Measurements from ENCODE around the gene ZNF521.

Gene ZNF521

GRCh38 chr18:25351777-25352628, at the start of gene ZNF521:
ZNF521 (minus strand) TSS chr18:25352166; CDS start chr18:25350946, 1,220 bp downstream.
- peak; percentile 90 for DNase-seq (ENCODE audit: low spot score)

- DNase-seq (ENCODE audit: low spot score), result no peak
Measured at GRCh38 chr18:25399554-25399953, 47.6 kb upstream of the ZNF521 start.

GRCh38 chr18:25392192-25392591, 40.2 kb upstream of the ZNF521 start:
- no peak for DNase-seq (ENCODE audit: low spot score)

GRCh38 chr18:25373432-25374179, 21.6 kb upstream of the ZNF521 start:
- DNase-seq (ENCODE audit: low spot score), result no peak

- DNase-seq (ENCODE audit: low spot score), result no peak
Measured at GRCh38 chr18:25370391-25370790, 18.4 kb upstream of the ZNF521 start.

- DNase-seq (ENCODE audit: low spot score), result no peak
Measured at GRCh38 chr18:25365242-25365641, 13.3 kb upstream of the ZNF521 start.

- no peak for DNase-seq (ENCODE audit: low spot score)
Measured at GRCh38 chr18:25364732-25365131, 12.8 kb upstream of the ZNF521 start.

- no peak for DNase-seq (ENCODE audit: low spot score)
Measured at GRCh38 chr18:25360301-25360899, 8.4 kb upstream of the ZNF521 start.

GRCh38 chr18:25353080-25353479, 1.1 kb upstream of the ZNF521 start:
- no peak for DNase-seq (ENCODE audit: low spot score)

GRCh38 chr18:25352629-25353005, 651 bp upstream of the ZNF521 start:
- no peak for DNase-seq (ENCODE audit: low spot score)

GRCh38 chr18:25351280-25351775, 638 bp downstream of the ZNF521 start:
- no peak for DNase-seq (ENCODE audit: low spot score)

- peak; percentile 78 for DNase-seq (ENCODE audit: low spot score)
Measured at GRCh38 chr18:25350489-25351251, 1.3 kb downstream of the ZNF521 start.

- DNase-seq (ENCODE audit: low spot score), result peak; percentile 51
Measured at GRCh38 chr18:25349926-25350487, 2.0 kb downstream of the ZNF521 start.

- peak; percentile 59 for DNase-seq (ENCODE audit: low spot score)
Measured at GRCh38 chr18:25349131-25349925, 2.6 kb downstream of the ZNF521 start.

- DNase-seq (ENCODE audit: low spot score), result no peak
Measured at GRCh38 chr18:25348386-25349130, 3.4 kb downstream of the ZNF521 start.

- DNase-seq (ENCODE audit: low spot score), result no peak
Measured at GRCh38 chr18:25346561-25346960, 5.4 kb downstream of the ZNF521 start.

GRCh38 chr18:25345081-25345866, 6.7 kb downstream of the ZNF521 start:
- DNase-seq (ENCODE audit: low spot score), result no peak

GRCh38 chr18:25341831-25342230, 10.1 kb downstream of the ZNF521 start:
- DNase-seq (ENCODE audit: low spot score), result no peak

GRCh38 chr18:25340762-25341161, 11.2 kb downstream of the ZNF521 start:
- DNase-seq (ENCODE audit: low spot score), result no peak
